ENCODE measurements around the gene MAPK9.
"Not testable (repeated sequence)": the region's sequence is repeated elsewhere in the genome, so short reads cannot be mapped to it uniquely, and the experiment has no call there.

Gene MAPK9

GRCh38 chr5:180299014-180299413, 7.1 kb upstream of the MAPK9 start:
- in situ Hi-C loops (cut with HindIII; ENCODE audit: low sequenced_read_pairs), result not testable (repeated sequence)

GRCh38 chr5:180297587-180298282, 5.9 kb upstream of the MAPK9 start:
- in situ Hi-C loops (cut with HindIII; ENCODE audit: low sequenced_read_pairs), result no loop called here

GRCh38 chr5:180296771-180297170, 4.9 kb upstream of the MAPK9 start:
- in situ Hi-C loops (cut with HindIII; ENCODE audit: low sequenced_read_pairs), result no loop called here

GRCh38 chr5:180294913-180295555, 3.2 kb upstream of the MAPK9 start:
- in situ Hi-C loops (cut with HindIII; ENCODE audit: low sequenced_read_pairs), result no loop called here

- in situ Hi-C loops (cut with HindIII; ENCODE audit: low sequenced_read_pairs), result no loop called here
Measured at GRCh38 chr5:180294411-180294810, 2.5 kb upstream of the MAPK9 start.

GRCh38 chr5:180291234-180291940, 496 bp downstream of the MAPK9 start:
- in situ Hi-C loops (cut with HindIII; ENCODE audit: low sequenced_read_pairs), result no loop called here

- in situ Hi-C loops (cut with HindIII; ENCODE audit: low sequenced_read_pairs), result no loop called here
Measured at GRCh38 chr5:180290568-180291233, 1.2 kb downstream of the MAPK9 start.

GRCh38 chr5:180289966-180290365, 1.9 kb downstream of the MAPK9 start:
- in situ Hi-C loops (cut with HindIII; ENCODE audit: low sequenced_read_pairs), result no loop called here

- in situ Hi-C loops (cut with HindIII; ENCODE audit: low sequenced_read_pairs), result no loop called here
Measured at GRCh38 chr5:180289433-180289832, 2.5 kb downstream of the MAPK9 start.

- in situ Hi-C loops (cut with HindIII; ENCODE audit: low sequenced_read_pairs), result no loop called here
Measured at GRCh38 chr5:180287868-180288267, 4.0 kb downstream of the MAPK9 start.

- in situ Hi-C loops (cut with HindIII; ENCODE audit: low sequenced_read_pairs), result no loop called here
Measured at GRCh38 chr5:180287404-180287803, 4.5 kb downstream of the MAPK9 start.

- in situ Hi-C loops (cut with HindIII; ENCODE audit: low sequenced_read_pairs), result no loop called here
Measured at GRCh38 chr5:180284149-180284548, 7.7 kb downstream of the MAPK9 start.

GRCh38 chr5:180283026-180283615, 8.8 kb downstream of the MAPK9 start:
- in situ Hi-C loops (cut with HindIII; ENCODE audit: low sequenced_read_pairs), result no loop called here

- in situ Hi-C loops (cut with HindIII; ENCODE audit: low sequenced_read_pairs), result no loop called here
Measured at GRCh38 chr5:180282281-180282680, 9.6 kb downstream of the MAPK9 start.

- in situ Hi-C loops (cut with HindIII; ENCODE audit: low sequenced_read_pairs), result no loop called here
Measured at GRCh38 chr5:180281706-180282105, 10.2 kb downstream of the MAPK9 start.

- in situ Hi-C loops (cut with HindIII; ENCODE audit: low sequenced_read_pairs), result no loop called here
Measured at GRCh38 chr5:180274695-180275094, 17.2 kb downstream of the MAPK9 start.

GRCh38 chr5:180271221-180271620, 20.7 kb downstream of the MAPK9 start:
- in situ Hi-C loops (cut with HindIII; ENCODE audit: low sequenced_read_pairs), result no loop called here

GRCh38 chr5:180259260-180259611, 32.6 kb downstream of the MAPK9 start:
- in situ Hi-C loops (cut with HindIII; ENCODE audit: low sequenced_read_pairs), result no loop called here

- in situ Hi-C loops (cut with HindIII; ENCODE audit: low sequenced_read_pairs), result no loop called here
Measured at GRCh38 chr5:180253036-180253824, 38.7 kb downstream of the MAPK9 start.

GRCh38 chr5:180251887-180252286, 40.0 kb downstream of the MAPK9 start:
- in situ Hi-C loops (cut with HindIII; ENCODE audit: low sequenced_read_pairs), result no loop called here
